Measurements from ENCODE around the gene TIGD7. TPM values are rescaled to one million over a fixed set of nuclear protein-coding genes. Genes with fewer than 3 reads are reported as not detected.

Gene TIGD7
- total and polyA plus RNA-seq, 5 experiments from 2014 or later, result 5.8 to 15.6 (median 7.0) TPM

GRCh38 chr16:3256866-3257465 is 48.3 kb downstream of the TIGD7 start:
- Mint-ChIP-seq H3K4me1 (peaks cover 0 to 2% (median under 1%) of the 10 kb centered on the region in 4 donors), H3K27ac (no peak overlapping the region), H3K9me3 (no peaks in the 10 kb centered on the region), H3K27me3 (peaks cover 0 to 5% (median 3%) of the 10 kb centered on the region in 5 donors), H3K4me3 (peak overlapping the region in 1 of 10 donors; percentile 61), H3K36me3 (no peaks in the 10 kb centered on the region)
- no peak for DNase-seq
- no peak for ATAC-seq
- POLR2A ChIA-PET, result no interaction called here

GRCh38 chr16:3256146-3256865 is 48.9 kb downstream of the TIGD7 start, which contains the start of gene MEFV:
TSS of gene MEFV (minus strand) at chr16:3256633. CDS start at chr16:3256587, 46 bp downstream.
- Mint-ChIP-seq H3K27me3 (peaks cover 0 to 5% (median 3%) of the 10 kb centered on the region in 5 donors), H3K9me3 (no peaks in the 10 kb centered on the region), H3K4me1 (peaks cover 0 to 1% (median 0%) of the 10 kb centered on the region in 4 donors), H3K36me3 (no peaks in the 10 kb centered on the region), H3K4me3 (peak within 1 kb of the TSS in 1 of 10 donors; percentile 61), H3K27ac (no peak within 1 kb of the TSS)
- no peak for DNase-seq
- ATAC-seq, result no peak
- POLR2A ChIA-PET, result no interaction called here

- no peaks in the 10 kb centered on the region for H3K9me3 Mint-ChIP-seq
- H3K4me3 Mint-ChIP-seq, result no peak overlapping the region
- ATAC-seq (no peak), DNase-seq (no peak)
- peaks cover 0 to 5% (median 3%) of the 10 kb centered on the region in 5 donors for H3K27me3 Mint-ChIP-seq
- H3K4me1 Mint-ChIP-seq, result peaks cover 0 to 1% (median 0%) of the 10 kb centered on the region in 4 donors
- H3K27ac Mint-ChIP-seq, result no peak overlapping the region
- POLR2A ChIA-PET, result interaction anchor here (1.4 to 2.3 kb wide), 3 partner anchors 9 to 71 kb away, joined by 3 to 6 read pairs (median 6); no protein-coding TSS in a partner anchor
- no peaks in the 10 kb centered on the region for H3K36me3 Mint-ChIP-seq
Observed at GRCh38 chr16:3254309-3254708, 50.9 kb downstream of the TIGD7 start.

GRCh38 chr16:3252967-3253366 is 52.3 kb downstream of the TIGD7 start:
- Mint-ChIP-seq H3K9me3 (no peaks in the 10 kb centered on the region), H3K27me3 (peaks cover 0 to 6% (median 0%) of the 10 kb centered on the region in 5 donors), H3K4me1 (no peaks in the 10 kb centered on the region), H3K27ac (no peak overlapping the region), H3K4me3 (no peak overlapping the region), H3K36me3 (no peaks in the 10 kb centered on the region)
- ATAC-seq, result no peak
- no peak for DNase-seq
- POLR2A ChIA-PET, result interaction anchor here (1.7 to 2.3 kb wide), 2 partner anchors 12 to 70 kb away, joined by 3 to 6 read pairs; no protein-coding TSS in a partner anchor

- Mint-ChIP-seq H3K27me3 (peaks cover 0 to 11% (median 1%) of the 10 kb centered on the region in 5 donors), H3K4me3 (no peak overlapping the region), H3K4me1 (peaks cover 0 to 3% (median 0%) of the 10 kb centered on the region in 4 donors), H3K27ac (no peak overlapping the region), H3K9me3 (no peaks in the 10 kb centered on the region), H3K36me3 (no peaks in the 10 kb centered on the region)
- DNase-seq, result no peak
- ATAC-seq, result no peak
- POLR2A ChIA-PET, result interaction anchor here (1.8 kb wide), 1 partner anchor 13 kb away, joined by 5 read pairs; no protein-coding TSS in a partner anchor
Observed at GRCh38 chr16:3249451-3249850, 55.8 kb downstream of the TIGD7 start.

- H3K27ac Mint-ChIP-seq, result no peak overlapping the region
- ATAC-seq, result no peak
- H3K27me3 Mint-ChIP-seq, result peaks cover 0 to 13% (median 1%) of the 10 kb centered on the region in 5 donors
- peaks cover 0 to 3% (median 0%) of the 10 kb centered on the region in 4 donors for H3K4me1 Mint-ChIP-seq
- no peak for DNase-seq
- no peaks in the 10 kb centered on the region for H3K9me3 Mint-ChIP-seq
- no peaks in the 10 kb centered on the region for H3K36me3 Mint-ChIP-seq
- H3K4me3 Mint-ChIP-seq, result no peak overlapping the region
- POLR2A ChIA-PET, result interaction anchor here (1.8 kb wide), 1 partner anchor 14 kb away, joined by 5 read pairs; no protein-coding TSS in a partner anchor
Observed at GRCh38 chr16:3249020-3249419, 56.2 kb downstream of the TIGD7 start.

Other genes starting within 250 kb of the TIGD7 start
- gene IL32, start 239.8 kb downstream of the TIGD7 start, total RNA-seq, result 100 to 1,000 TPM; 363 to 375 TPM
- gene IL32, start 239.8 kb downstream of the TIGD7 start, polyA plus RNA-seq, result 1,000 to 10,000 TPM; 1,686 to 2,118 (median 1,952) TPM
- under 1 TPM in 1 of 2 experiments, not detected in 1; 0.26 TPM for gene ZSCAN10, start 206.1 kb downstream of the TIGD7 start, total RNA-seq
- not detected for gene ZSCAN10, start 206.1 kb downstream of the TIGD7 start, polyA plus RNA-seq
- gene ZNF205, start 192.8 kb downstream of the TIGD7 start, total RNA-seq, result not detected
- not detected for gene ZNF205, start 192.8 kb downstream of the TIGD7 start, polyA plus RNA-seq
- 1 to 10 TPM; 8.9 to 9.2 TPM for gene ZNF213, start 170.4 kb downstream of the TIGD7 start, total RNA-seq
- 1 to 10 TPM in 1 of 3 donors, under 1 TPM in 2; 0.27 to 2.5 (median 0.90) TPM for gene ZNF213, start 170.4 kb downstream of the TIGD7 start, polyA plus RNA-seq
- gene OR1F1, start 117.2 kb downstream of the TIGD7 start, total RNA-seq, result not detected
- not detected for gene OR1F1, start 117.2 kb downstream of the TIGD7 start, polyA plus RNA-seq
- 10 to 100 TPM; 24.5 to 25.8 TPM for gene ZNF200, start 70.3 kb downstream of the TIGD7 start, total RNA-seq
- 10 to 100 TPM in 2 of 3 donors, 1 to 10 TPM in 1; 6.8 to 14.3 (median 13.9) TPM for gene ZNF200, start 70.3 kb downstream of the TIGD7 start, polyA plus RNA-seq
- gene MEFV, start 48.8 kb downstream of the TIGD7 start, total RNA-seq, result under 1 TPM; 0.41 to 0.60 TPM
- not detected for gene MEFV, start 48.8 kb downstream of the TIGD7 start, polyA plus RNA-seq
- gene ZNF263, start 21.9 kb downstream of the TIGD7 start, total RNA-seq, result 10 to 100 TPM; 53.5 to 60.1 TPM
- gene ZNF263, start 21.9 kb downstream of the TIGD7 start, polyA plus RNA-seq, result 10 to 100 TPM; 33.9 to 62.2 (median 54.2) TPM
- gene ZNF75A, start 67 bp upstream of the TIGD7 start, total RNA-seq, result 100 to 1,000 TPM; 117 to 128 TPM
- gene ZNF75A, start 67 bp upstream of the TIGD7 start, polyA plus RNA-seq, result 10 to 100 TPM; 18.2 to 32.3 (median 23.6) TPM
- gene OR2C1, start 50.5 kb upstream of the TIGD7 start, total RNA-seq, result not detected
- under 1 TPM in 2 of 3 donors, not detected in 1; 0.39 TPM for gene OR2C1, start 50.5 kb upstream of the TIGD7 start, polyA plus RNA-seq
- 10 to 100 TPM; 26.8 to 28.4 TPM for gene ZSCAN32, start 95.6 kb upstream of the TIGD7 start, total RNA-seq
- 10 to 100 TPM in 2 of 3 donors, 1 to 10 TPM in 1; 8.6 to 20.8 (median 19.0) TPM for gene ZSCAN32, start 95.6 kb upstream of the TIGD7 start, polyA plus RNA-seq
- gene ZNF174, start 95.8 kb upstream of the TIGD7 start, total RNA-seq, result 10 to 100 TPM; 17.1 to 19.7 TPM
- gene ZNF174, start 95.8 kb upstream of the TIGD7 start, polyA plus RNA-seq, result 10 to 100 TPM; 12.3 to 18.8 (median 14.0) TPM
- 1 to 10 TPM; 5.7 to 5.8 TPM for gene ZNF597, start 138.1 kb upstream of the TIGD7 start, total RNA-seq
- gene ZNF597, start 138.1 kb upstream of the TIGD7 start, polyA plus RNA-seq, result 1 to 10 TPM; 1.1 to 2.3 (median 1.9) TPM
- 10 to 100 TPM; 68.5 to 74.4 TPM for gene NAA60, start 138.2 kb upstream of the TIGD7 start, total RNA-seq
- 10 to 100 TPM; 36.9 to 56.1 (median 44.4) TPM for gene NAA60, start 138.2 kb upstream of the TIGD7 start, polyA plus RNA-seq
- gene C16orf90, start 190.1 kb upstream of the TIGD7 start, total RNA-seq, result not detected
- gene C16orf90, start 190.1 kb upstream of the TIGD7 start, polyA plus RNA-seq, result under 1 TPM in 1 of 3 donors, not detected in 2; 0.26 TPM
- gene CLUAP1, start 195.6 kb upstream of the TIGD7 start, total RNA-seq, result 10 to 100 TPM; 26.4 to 28.3 TPM
- gene CLUAP1, start 195.6 kb upstream of the TIGD7 start, polyA plus RNA-seq, result 10 to 100 TPM; 37.6 to 43.1 (median 38.1) TPM